Coronary artery (tissue), 2 donors: Measurements from ENCODE around the gene SPAG16.

Source experiments
- DNase-seq: peaks from one replicate; pipeline ENCODE4 v3.0.0-alpha.2; 2017; ENCODE audit warnings: low spot score
- H3K27ac ChIP-seq, 2 donors: fragments of 200-600 bp; sonication (generic); one replicate each; pipeline ENCODE4 v1.5.1; 2016 to 2019
- H3K4me3 ChIP-seq: fragments of 200-600 bp; sonication (generic); 2 replicates; pipeline ENCODE4 v1.5.1; 2016; ENCODE audit warnings: mild to moderate bottlenecking, moderate library complexity
- CTCF ChIP-seq: fragments of 200-600 bp; sonication (generic); IDR thresholded peaks from one replicate; pipeline ENCODE4 v1.5.1; 2019; ENCODE audit warnings: antibody characterized with exemption

The SPAG16 gene

DNA sequence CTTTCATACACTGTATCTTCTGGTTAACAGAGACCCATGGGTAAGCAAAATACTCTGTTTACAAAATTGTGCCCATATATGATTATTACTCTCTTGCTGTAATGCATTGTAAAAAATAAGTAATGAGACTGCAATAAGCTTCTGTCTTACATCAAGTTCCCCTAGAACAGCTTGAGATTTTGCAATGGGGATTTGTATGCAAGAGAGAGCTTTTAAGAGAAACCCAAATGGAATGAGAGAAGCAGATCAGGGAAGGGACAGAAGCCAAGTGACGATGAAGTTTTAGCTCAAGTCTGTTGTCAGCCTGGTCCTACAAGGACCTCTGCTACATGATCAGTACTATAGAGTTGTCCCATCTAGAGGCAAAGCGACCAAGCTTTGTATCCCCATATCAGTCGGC is 908.4 kb downstream of the SPAG16 start:
- TF ChIP-seq CTCF = no peak
- no peak overlapping the region for H3K4me3 ChIP-seq
- no peak overlapping the region for H3K27ac ChIP-seq
- no peak for DNase-seq

DNA sequence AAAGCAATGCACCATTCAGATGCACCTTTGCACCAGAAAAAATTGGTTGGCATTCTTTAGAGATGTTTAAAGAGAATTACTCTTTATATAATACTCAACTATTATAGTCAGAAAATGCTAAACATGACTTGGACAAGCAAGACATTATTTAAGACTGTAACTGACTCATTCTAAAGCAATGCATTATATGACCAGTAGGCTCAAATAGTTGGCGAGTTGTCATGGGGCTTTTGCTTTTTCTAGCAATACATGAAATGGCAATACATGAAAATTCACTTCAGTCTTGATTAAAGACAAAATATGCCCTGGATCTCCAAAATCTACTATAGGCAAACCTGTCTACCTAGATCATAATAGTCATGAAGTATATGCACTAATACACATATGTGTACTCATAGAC is 909.7 kb downstream of the SPAG16 start:
- DNase-seq = no peak
- H3K27ac ChIP-seq = no peak overlapping the region
- no peak for TF ChIP-seq CTCF
- H3K4me3 ChIP-seq = no peak overlapping the region

- no peak for DNase-seq
- no peak overlapping the region for H3K4me3 ChIP-seq
- H3K27ac ChIP-seq = no peak overlapping the region
- no peak for TF ChIP-seq CTCF
Observed at GRCh38 chr2:214196260-214196659, 912.0 kb downstream of the SPAG16 start.

DNA sequence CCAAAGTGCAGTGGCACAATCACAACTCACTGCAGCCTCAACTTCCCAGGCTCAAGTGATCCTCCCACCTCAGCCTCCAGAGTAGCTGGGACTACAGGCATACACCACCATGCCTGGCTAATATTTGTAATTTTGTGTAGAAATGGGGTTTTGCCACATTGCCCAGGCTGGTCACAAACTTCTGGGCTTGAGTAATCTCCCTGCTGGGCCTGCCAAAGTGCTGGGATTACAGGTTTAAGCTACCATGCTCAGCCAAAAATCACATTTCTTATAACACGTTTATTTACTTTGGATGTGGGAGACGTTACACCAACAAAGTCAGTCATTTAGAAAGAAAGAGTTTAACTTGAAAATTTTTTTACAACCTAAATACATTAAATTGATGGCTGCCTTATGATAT is 917.6 kb downstream of the SPAG16 start:
- DNase-seq = no peak
- H3K4me3 ChIP-seq = no peak overlapping the region
- H3K27ac ChIP-seq = no peak overlapping the region
- TF ChIP-seq CTCF = no peak

GRCh38 chr2:214203214-214203613 is 919.0 kb downstream of the SPAG16 start:
- no peak for TF ChIP-seq CTCF
- H3K4me3 ChIP-seq = no peak overlapping the region

GRCh38 chr2:214203744-214204289 is 919.6 kb downstream of the SPAG16 start:
- DNase-seq = no peak
- Histone ChIP-seq H3K27ac (no peak overlapping the region), H3K4me3 (no peak overlapping the region)
- no peak for TF ChIP-seq CTCF

More at GRCh38 chr2:214203214-214203613, 919.0 kb downstream of the SPAG16 start:
- no peak overlapping the region for H3K27ac ChIP-seq
- no peak for DNase-seq

GRCh38 chr2:214215107-214215506 is 930.8 kb downstream of the SPAG16 start:
- no peak overlapping the region for H3K27ac ChIP-seq

More at GRCh38 chr2:214215107-214215506, 930.8 kb downstream of the SPAG16 start:
- no peak for TF ChIP-seq CTCF
- H3K4me3 ChIP-seq = no peak overlapping the region
- no peak for DNase-seq
